HL-60 (cell line): ENCODE results near the gene GPAT3.

Experiments
- DNase-seq, 2 experiments: peaks; one replicate each; pipeline ENCODE4 v3.0.0-alpha.2; 2010 to 2020; ENCODE audit warnings: low read depth in 1 of 2, low spot score in 1 of 2
- H3K27ac ChIP-seq: fragments of 250-450 bp; sonication (Bioruptor Pico); replicated peaks from 2 replicates; pipeline ENCODE4 v1.5.1; 2020; ENCODE audit warnings: mild to moderate bottlenecking, moderate library complexity
- H3K27me3 ChIP-seq: fragments of 250-450 bp; sonication (Bioruptor Pico); 2 replicates; pipeline ENCODE4 v1.5.1; 2021; ENCODE audit warnings: mild to moderate bottlenecking, moderate library complexity; ENCODE audit not compliant: insufficient read depth, poor library complexity, severe bottlenecking
- H3K4me3 ChIP-seq: replicated peaks from 2 replicates; pipeline ENCODE4 v1.5.1; 2011; ENCODE audit warnings: mild to moderate bottlenecking, control low read depth, low read length; ENCODE audit not compliant: insufficient read depth
- CTCF ChIP-seq: IDR thresholded peaks from one replicate; pipeline ENCODE4 v1.5.1; 2011; ENCODE audit warnings: low read length, control low read depth, inconsistent platforms; ENCODE audit not compliant: insufficient read depth
- GABPA ChIP-seq: IDR thresholded peaks from 2 replicates; pipeline ENCODE4 v1.6.1; 2012; ENCODE audit warnings: low read depth
- POLR2AphosphoS5 ChIP-seq: IDR thresholded peaks from 2 replicates; pipeline ENCODE4 v1.6.1; 2012; ENCODE audit warnings: low read depth
- REST ChIP-seq: IDR thresholded peaks from 2 replicates; pipeline ENCODE4 v1.6.1; 2012; ENCODE audit warnings: low read depth; ENCODE audit not compliant: insufficient replicate concordance
- SPI1 ChIP-seq: IDR thresholded peaks from 2 replicates; pipeline ENCODE4 v1.6.1; 2012; ENCODE audit warnings: low read depth, mild to moderate bottlenecking, borderline replicate concordance

The GPAT3 gene

GRCh38 chr4:83591056-83591455 lies 55.1 kb downstream of the GPAT3 start:
- Histone ChIP-seq H3K4me3 (no peak overlapping the region), H3K27ac (no peak overlapping the region), H3K27me3 (no peaks in the 10 kb centered on the region)
- no peak for TF ChIP-seq POLR2AphosphoS5
- no peak for TF ChIP-seq CTCF
- no peak for TF ChIP-seq REST
- no peak for TF ChIP-seq GABPA
- no peak for TF ChIP-seq SPI1
- no peak for DNase-seq

- Histone ChIP-seq H3K4me3 (no peak overlapping the region), H3K27ac (no peak overlapping the region), H3K27me3 (no peaks in the 10 kb centered on the region)
- no peak for TF ChIP-seq GABPA
- TF ChIP-seq CTCF, result no peak
- TF ChIP-seq POLR2AphosphoS5, result no peak
- no peak for TF ChIP-seq SPI1
- no peak for TF ChIP-seq REST
- DNase-seq, result no peak
Measured at GRCh38 chr4:83591730-83592129, 55.8 kb downstream of the GPAT3 start.

GRCh38 chr4:83599183-83599582 lies 63.3 kb downstream of the GPAT3 start:
- H3K4me3 ChIP-seq, result no peak overlapping the region
- H3K27ac ChIP-seq, result no peak overlapping the region
- peak in 1 of 2 experiments; percentile 27 for DNase-seq
- TF ChIP-seq SPI1, result no peak
- no peak for TF ChIP-seq CTCF
- no peak for TF ChIP-seq REST
- no peak for TF ChIP-seq POLR2AphosphoS5
- TF ChIP-seq GABPA, result no peak
- no peaks in the 10 kb centered on the region for H3K27me3 ChIP-seq
